GM21786 (cell line): ENCODE measurements around the gene EXD2.

Experiments used
- ATAC-seq: cut with Tn5 transposase; IDR thresholded peaks from one replicate; pipeline ENCODE4 v1.9.1; 2021; ENCODE audit not compliant: unreplicated experiment

The EXD2 gene

DNA sequence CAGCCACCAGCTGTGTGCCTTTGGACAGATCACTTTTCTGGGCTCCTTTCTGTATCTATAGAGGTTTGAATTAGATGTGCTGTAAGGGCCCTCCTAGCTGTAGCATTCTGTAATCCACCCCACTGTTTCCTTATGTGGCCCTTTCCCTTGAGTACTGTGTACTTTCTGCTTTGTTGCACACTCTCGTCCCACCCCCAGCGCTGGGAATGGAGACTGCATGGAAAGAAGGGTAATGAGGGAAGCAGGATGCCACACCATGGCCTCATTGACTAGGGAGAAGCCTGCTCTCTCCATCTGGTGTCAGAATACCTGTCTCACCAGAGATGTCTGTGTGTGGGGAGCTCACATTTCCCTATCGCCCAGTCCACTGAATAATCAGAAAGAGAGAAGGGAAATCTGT is 55.0 kb downstream of the EXD2 start:
- no peak for ATAC-seq

DNA sequence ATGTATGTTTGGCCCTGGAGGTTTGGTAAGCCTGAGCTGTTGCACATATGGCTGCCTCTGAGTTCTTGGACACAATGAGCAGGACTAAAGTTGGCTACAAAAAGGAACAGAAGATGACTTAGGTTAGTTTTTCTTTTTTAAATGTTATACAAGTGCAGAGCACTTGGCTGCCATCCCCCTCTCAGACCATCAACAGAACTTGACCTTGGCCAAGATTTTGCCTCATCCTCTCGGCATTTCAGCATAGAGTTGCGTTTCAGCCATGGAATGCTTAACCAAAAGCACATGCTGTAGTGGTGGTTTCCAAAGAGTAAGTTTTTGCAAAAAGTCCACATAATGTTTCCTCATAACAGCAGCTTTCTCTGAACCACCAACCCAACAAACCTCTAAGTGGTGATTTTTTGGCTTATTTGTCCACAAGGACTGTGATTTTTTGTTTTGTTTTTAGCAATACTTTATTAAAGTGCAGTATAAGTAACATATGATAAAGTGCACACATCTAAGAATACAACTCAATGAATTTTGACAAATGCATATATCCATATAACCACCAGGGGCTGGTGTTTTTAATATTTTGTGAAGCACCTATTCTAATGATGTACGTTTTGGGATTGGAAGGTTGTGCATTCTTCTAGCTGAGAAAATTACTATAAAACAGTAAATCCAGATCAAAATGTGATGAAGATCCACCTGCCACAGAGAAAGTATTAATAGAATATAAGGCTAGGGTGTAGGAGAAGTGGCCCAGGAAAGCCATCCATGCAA is 56.6 kb downstream of the EXD2 start:
- ATAC-seq = no peak

DNA sequence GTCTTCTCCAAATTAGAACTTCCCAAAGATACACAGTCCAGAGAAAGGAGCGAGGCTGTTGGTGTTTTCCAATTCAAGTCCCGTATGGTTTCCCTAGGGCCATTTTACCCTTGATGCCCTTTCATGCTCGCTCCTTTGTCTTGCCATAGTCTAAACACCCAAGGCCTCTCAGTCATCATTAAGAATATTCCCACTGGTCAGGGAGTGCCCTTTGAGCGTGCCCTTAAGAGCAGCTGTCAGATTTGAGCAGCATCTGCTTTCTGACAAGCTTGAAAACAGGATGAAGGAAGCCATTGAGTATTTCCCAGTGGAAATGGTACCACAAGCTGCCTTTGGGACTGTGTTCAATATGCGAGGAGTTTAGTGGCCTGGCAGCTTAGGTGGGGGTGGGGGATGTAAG is 58.3 kb downstream of the EXD2 start:
- ATAC-seq = no peak

DNA sequence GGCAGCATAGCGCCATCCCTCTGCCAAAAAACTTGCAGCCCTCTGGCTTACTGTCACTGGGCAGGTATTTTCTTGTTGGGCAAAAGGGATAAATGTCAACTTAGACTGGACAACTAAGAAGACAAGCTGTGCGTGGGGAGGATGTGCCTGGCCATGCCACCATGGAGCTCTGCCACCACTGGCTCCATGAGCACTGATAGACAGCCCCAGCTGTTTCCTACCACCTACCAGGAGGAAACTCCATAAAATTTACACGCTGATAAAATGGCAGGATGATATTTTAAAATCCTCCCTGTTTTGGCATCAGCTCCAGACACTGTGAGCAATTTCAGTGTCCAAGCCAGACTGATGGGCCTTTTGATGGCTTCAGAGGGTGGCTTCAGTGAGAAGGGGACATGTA is 61.6 kb downstream of the EXD2 start:
- ATAC-seq = no peak

DNA sequence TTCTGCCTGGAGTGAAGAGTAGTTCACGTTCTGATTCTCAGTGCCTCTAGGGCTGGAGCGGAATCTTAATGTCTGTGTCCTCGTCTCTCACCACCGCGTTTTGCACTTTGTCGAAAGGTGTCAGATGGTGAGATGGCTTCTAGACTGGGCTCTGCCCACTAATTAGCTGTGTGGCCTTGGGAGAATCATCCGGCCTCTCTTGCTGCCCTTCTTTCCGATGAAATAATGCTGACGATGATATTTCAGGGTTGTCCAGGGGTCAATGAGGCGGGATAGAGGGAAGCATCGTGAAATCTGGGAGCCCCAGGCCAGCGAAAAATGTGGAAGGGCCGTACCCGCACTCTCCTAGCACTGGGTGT is 67.8 kb downstream of the EXD2 start:
- ATAC-seq = no peak

DNA sequence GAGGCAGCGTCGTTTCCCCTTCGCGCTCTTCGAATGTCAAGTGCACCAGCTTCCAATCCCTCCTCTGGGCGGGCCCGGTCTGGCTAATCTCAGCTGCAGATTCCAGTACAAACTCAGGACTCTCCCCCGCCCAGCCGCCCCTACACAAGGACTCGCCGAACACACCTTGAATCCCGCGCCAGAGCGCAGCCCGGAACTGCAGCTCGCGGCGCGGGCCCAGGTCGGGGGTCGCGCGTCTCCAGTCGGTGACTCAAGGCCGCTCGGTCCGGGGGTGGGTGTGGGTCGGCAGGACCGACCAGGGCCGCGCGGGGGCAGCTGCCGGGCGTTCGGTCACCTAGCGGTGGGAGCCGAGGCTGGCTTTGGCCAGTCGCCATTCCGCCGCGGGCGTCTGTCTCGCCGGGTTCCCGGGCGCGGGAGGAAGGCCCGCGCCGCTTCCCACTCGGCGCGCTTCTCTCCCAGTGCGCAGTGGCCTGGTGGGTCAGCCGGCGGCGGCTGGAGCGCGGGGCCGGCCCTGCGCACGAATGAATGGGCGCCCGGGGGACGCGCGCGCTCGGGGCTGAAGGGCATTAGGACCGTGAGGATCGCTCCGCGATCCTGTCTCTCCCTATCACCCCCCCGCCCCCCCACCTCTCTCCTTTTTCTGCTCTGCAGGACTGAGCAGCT is 68.4 kb downstream of the EXD2 start, which contains the start of gene GALNT16:
Gene GALNT16 (plus strand): TSS at position 632 of the 663 bp plus-strand sequence. CDS start 133 bp downstream, outside the sequence.
- ATAC-seq = no peak

DNA sequence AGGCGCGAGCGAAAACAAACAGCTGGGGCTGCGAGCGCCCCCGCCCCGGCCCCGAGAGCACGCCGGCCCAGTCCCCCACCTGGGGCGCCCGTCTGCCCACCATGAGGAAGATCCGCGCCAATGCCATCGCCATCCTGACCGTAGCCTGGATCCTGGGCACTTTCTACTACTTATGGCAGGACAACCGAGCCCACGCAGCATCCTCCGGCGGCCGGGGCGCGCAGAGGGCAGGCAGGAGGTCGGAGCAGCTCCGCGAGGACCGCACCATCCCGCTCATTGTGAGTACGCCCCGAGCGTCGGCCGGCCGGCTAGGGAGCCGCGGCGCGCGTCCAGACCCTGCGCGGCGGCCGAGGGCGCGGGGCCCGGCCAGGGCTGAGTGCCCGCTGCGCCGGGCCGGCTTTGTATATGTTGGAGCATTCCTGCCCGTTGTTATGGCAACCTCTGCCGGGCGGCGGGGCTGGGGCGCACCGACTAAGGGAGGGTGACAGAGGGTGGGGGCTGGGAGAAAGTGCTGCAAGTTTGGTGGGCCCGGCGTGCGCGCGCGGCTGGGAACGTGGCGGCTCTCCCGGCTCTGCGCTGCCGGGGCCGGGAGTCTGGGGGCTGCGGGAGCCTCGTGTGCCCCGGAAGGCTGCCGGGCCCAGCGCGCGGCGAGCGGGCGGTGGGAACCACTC is 69.0 kb downstream of the EXD2 start:
- no peak for ATAC-seq

DNA sequence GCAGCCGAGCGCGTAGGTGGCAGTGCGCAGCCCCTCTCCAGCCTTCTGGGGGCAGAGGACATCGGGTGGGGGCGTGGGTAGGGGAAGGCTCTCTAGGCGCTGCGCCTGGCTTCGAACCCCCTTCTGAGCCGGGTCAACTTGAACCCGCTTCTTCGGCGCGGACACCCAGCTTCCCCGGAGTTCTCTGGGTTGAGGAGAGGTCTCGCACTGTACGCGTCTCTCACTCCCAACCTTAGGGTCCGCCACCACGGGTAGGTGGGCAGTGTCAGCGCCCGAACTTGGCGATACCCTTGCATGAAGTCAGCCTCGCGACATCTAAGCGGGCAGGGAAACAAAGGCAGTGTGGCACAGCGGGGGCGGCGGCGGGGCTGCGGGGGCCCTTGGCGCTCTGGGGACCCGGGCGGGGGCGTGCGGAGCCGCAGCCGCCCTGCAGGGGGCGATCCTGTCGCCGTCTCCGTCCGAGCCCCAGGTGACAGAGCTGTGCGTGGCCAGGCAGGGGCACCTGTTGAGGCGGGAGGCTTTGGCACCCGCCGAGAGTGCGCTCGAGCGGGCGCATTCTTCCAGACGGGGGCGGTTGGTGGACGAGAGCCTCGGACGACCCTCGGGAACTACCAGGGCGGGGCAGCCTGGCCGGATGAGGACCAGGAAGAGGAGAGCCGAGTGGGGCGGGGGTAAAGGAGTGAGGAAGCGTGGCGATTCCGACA is 69.7 kb downstream of the EXD2 start:
- ATAC-seq = no peak

DNA sequence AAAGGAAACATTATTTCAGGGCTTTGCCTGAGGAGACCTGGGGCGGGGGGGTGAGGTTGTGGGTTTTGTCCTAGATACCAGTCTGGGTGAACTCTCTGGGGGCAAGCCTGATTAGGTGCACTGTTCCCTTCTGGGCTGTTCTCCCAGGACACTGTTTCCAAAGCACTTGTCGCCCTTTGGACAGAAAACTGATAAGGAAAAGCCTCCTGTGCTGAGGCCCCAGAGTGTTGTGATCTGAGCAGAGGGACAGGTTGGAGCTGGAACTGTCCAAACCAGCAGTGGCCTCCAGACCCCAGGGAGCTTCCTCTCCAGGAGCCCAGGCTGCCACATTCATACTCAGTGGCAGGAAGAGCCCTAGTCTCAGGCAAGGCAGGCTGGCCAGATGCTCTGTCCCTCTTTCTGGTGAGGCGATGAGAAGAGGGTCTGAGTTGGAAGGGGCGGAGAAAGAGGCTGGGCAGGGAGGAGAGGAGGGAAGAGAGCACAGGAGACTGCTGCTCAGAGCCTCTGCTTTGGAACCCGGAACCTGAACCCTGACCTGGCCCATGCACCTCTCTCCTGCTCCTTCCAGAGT is 70.5 kb downstream of the EXD2 start:
- no peak for ATAC-seq

DNA sequence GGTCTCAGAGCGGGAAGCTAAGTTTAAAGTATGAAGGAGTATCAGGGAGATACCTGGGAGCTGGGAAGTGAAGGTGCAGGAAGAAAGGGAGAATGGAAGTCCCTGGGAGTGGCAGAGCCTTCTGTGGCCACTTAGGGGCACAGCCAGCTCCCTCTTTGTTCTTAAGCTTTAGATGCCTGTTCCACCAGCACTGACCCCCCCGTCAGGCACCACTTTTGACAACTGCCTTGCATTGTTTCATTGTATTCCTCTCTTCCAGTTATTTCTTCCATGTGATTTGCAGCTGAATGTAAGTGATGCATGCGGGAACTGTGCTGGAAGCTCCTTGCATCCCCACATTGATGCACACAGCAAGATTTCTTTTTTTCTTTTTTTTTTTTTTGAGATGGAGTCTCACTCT is 71.2 kb downstream of the EXD2 start:
- ATAC-seq = no peak

DNA sequence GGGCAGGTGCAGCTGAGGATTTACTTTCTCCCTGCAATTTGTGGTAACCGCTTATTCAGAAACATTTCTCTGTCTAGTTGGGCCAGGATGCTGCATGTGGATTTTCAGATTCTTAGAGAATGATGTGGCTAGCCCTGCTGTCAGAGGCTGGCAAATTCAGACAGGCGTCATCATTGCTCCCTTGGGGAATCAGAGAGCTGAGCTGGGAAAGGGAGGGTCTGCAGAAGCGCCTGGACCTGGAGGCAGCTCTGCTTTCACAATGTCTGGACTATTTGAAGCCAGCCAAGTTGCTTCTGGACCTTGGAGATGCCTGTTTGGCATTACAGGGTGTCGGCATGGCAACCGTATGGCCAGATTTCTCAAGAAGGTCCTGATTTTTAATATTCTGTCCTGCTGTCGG is 72.1 kb downstream of the EXD2 start:
- ATAC-seq = no peak

DNA sequence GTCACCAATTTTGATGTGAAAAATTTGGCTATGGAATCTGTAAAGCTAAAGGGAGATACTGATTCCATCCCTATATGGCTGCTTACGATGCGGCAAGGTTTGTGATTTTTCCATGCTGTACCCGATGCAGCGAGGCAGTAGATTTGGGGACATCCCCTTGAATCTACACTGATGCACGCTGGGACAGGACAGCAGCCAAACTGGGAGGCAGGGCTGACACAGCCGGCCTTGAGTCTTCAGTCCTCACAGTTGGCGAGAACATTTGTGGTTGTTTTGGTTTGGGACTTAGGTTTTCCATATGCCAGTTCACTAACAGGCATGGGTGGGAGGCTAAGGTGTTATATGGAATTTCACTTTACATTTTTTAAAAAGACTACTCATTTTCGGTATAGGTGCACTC is 72.5 kb downstream of the EXD2 start:
- no peak for ATAC-seq

DNA sequence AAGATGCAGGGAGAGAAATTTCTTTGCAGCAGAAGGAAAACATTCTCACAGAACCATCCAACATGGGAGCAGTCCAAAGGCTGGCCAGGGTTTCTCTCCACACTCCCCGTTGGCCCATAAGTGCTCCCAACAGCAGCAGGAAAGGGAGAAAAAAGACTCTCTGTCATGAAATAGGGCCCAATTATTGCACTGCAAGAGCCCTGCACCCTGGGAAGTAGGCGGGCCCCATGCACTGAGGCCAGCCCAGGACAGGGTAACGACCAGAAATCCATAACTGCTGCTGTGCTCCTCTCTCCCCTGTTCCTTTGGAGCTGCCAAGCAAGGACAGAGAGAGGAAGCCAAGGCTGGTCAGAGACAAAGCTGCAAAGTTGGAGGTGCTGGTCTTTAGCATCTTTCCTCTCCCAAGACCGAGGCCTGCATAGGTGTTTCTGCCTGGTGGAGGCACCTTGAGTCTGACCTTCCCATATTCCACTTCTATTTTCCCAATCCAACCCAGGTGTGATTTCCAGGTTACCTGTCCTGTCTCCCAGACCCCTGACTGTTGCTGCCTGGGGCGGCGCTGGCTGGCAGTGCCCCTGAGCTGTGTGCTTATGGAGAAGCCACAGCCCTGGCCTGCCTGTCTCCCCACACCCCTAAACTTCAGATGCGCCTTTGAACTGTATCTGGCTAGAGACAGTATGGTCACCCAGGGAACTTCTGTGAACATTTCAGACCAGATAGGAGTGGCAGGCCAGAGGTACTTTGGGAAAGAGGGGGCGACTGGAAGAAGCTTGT is 75.5 kb downstream of the EXD2 start:
- ATAC-seq = no peak

DNA sequence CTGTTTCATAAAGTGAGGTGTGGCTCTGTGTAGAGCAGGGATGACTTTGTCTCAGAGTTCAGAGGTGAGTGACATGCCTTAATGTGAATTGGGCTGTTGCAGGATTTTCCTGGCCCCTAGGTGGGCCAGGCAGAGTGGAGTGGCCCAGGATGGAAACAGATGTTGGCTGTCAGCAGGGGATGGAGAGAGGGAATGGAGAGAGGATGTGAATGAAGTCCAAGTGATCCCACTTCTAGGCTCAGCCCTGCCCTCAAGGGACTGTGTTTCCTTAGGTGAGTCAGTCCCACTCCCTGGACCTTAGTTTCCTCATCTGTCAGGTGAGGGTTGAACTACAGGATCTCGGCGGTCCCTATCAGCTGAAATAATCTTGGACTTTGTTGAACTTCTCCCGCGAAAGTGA is 76.2 kb downstream of the EXD2 start:
- ATAC-seq = no peak

DNA sequence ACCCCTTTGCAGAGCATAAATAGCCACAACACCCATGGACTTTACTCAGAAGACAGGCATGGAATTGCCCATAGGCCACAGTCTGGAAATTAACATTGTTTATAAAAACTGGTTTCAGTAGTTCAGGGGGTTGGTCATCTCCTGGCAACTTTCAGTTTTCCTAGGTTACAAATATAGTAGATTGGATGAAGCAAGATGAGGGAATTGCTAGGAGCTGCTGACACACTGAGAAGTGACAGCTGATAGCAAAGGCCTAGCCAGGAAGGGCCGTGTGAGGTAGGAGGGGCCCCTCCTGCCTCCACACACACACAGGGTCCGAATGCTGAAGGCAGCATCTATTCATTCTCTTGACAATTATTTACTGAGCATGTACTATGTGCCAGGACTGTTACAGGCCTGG is 76.9 kb downstream of the EXD2 start:
- ATAC-seq = no peak

DNA sequence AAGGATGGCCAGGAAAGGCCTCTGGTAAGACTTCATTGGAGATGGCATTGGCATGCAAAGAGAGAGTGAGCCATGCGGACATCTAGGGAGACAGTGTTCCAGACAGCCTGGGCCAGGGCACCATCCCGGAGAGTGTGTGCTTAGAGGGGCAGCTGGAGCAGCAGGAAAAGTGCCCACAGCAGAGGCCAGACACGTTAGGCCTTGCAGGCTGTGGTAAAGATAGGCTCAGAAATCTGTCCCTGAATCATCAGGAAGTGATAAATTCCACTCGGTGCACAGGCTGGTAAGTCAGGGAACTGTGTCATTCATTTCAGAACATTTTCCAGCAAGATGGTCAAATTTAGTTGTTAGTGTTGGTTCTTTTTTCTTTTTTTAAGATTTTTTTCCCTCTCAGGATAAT is 77.5 kb downstream of the EXD2 start:
- ATAC-seq = no peak

DNA sequence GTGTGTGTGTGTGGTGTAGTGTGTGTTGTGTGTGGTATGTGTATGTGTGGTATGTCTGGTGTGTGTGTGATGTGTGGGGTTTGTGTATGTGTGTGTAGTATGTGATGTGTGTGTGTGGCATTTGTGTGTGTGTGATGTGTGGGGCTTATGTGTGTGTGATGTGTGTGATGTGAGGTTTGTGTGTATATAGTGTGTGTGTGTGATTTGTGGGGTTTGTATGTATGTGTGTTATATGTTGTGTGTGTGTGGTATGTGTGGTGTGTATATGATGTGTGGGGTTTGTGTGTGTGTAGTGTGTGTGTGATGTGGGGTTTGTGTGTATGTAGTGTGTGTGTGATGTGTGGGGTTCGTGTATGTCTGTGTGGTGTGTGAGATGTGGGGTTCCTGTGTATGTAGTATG is 78.1 kb downstream of the EXD2 start:
- ATAC-seq = no peak

DNA sequence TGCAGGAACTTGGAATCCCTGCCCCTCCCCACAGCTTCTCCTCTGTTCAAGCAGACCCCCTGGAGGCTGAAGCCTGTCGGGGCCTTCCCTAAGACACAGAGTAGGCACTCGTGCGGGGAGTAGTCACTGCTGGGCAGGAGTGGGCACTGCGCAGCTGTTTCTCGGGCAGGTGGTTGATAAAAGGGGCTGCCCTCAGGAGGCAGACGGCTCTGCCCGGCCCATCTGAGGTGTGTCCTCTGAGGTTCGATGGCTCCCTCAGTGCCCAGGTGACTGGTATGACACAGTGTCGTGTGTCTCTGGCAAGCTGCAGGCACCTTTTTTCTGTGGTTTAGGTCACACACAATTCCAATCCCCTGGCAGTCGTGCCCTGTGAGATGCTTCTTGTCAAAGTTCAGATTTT is 78.8 kb downstream of the EXD2 start:
- no peak for ATAC-seq

DNA sequence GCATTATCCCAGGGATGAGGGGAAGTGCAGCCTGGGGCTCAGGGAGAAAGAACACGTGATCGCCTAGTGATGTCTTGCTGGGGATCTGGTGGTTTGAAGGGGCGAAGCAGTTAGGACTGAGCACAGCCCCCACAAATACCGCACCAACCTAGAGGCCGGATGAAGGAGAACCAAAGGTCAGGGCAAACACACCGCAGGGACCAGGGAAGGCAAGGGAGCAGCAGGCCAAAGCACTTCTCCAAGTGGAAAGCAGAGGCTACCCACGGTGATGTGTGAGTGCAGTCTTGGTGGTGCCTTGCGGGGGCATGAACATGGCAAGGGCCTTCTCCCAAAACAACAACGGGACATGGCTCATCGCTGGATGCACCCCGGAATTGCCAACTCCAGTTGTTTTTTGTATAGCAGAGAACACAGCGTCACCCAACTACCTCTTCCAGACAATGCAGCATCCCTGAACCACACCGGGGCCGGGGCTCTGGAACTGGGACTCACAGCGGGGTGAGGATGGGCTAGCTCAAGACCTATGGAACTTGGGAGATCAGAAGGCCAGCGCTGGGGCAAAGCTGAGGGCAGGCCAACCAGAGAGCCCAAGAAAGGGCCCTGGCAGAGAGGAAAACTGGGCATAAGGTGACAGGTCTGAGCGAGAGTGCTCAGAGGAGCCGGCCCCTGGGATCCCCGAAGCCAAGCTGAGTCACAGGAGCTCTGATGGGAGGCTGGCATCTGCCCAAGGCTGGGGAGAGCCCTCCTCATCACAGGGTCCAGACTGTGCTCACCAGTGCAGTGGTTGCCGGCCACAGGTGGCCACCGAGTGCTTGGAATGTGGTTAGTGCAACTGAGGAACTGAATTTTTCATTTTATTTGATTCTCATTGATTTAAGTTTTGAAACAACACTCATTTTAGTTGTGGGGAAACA is 79.8 kb downstream of the EXD2 start:
- no peak for ATAC-seq

DNA sequence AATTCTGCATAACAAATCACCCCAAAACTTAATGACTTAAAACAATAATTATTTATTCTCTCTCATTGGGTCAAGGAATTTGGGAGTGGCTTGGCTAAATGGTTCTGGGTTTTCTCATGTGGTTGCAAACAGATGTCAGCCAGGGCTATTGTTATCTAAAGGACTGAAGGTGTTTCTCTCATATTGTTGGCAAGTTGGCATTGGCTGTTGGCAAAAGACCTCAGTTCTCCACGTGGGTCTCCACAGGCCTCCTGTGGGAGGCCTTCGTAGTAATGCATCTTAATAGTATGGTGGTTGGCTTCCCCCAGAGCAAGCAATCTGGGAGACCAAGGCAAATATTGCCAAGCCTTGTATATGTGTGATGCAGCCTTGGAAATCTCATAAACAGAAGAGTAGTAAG is 83.0 kb downstream of the EXD2 start:
- ATAC-seq = no peak
